A673 (cell line): ENCODE data around the gene SORCS3. TPM values are rescaled to one million over a fixed set of nuclear protein-coding genes. Genes with fewer than 3 reads are reported as not detected.

Source experiments
- BruUV-seq: library from RNA; stranded (reverse); fragments of 400-500 nt; replicated peaks from 2 replicates; lab custom pipeline; 2021; lab: Mats Ljungman, UMichigan
- CTCF ChIA-PET: fragments of 300-600 bp; sonication (Branson Sonifier 250); formaldehyde crosslinking; loops from one replicate; lab custom pipeline; 2022; ENCODE audit warnings: antibody characterized with exemption; lab: Charles Lee
- POLR2A ChIA-PET: fragments of 300-600 bp; sonication (Branson Sonifier 250); formaldehyde crosslinking; loops from one replicate; lab custom pipeline; 2022; ENCODE audit warnings: antibody characterized with exemption; ENCODE audit not compliant: low non-redundant PET; lab: Charles Lee
- DNase-seq: peaks from one replicate; pipeline ENCODE4 v3.0.0-alpha.2; 2015; ENCODE audit warnings: low spot score
- H3K27ac ChIP-seq: fragments of 200-600 bp; sonication (generic); 2 replicates; pipeline ENCODE4 v1.5.1; 2016; ENCODE audit warnings: mixed run types, low read depth, mild to moderate bottlenecking, mixed read lengths, antibody characterized with exemption, low read length; ENCODE audit not compliant: poor library complexity, severe bottlenecking
- H3K27me3 ChIP-seq: fragments of 200-600 bp; sonication (generic); replicated peaks from 2 replicates; pipeline ENCODE4 v1.6.1; 2017; ENCODE audit warnings: mixed run types, low read depth, mild to moderate bottlenecking, mixed read lengths, antibody characterized with exemption, low read length; ENCODE audit not compliant: insufficient read depth, poor library complexity
- H3K36me3 ChIP-seq: fragments of 200-600 bp; sonication (generic); 2 replicates; pipeline ENCODE4 v1.6.1; 2016; ENCODE audit warnings: mixed run types, mild to moderate bottlenecking, mixed read lengths, antibody characterized with exemption, low read length; ENCODE audit not compliant: insufficient read depth, poor library complexity, severe bottlenecking
- H3K4me1 ChIP-seq: fragments of 200-600 bp; sonication (generic); 2 replicates; pipeline ENCODE4 v1.6.1; 2017; ENCODE audit warnings: mixed run types, mild to moderate bottlenecking, mixed read lengths, antibody characterized with exemption, low read length; ENCODE audit not compliant: insufficient read depth, poor library complexity, severe bottlenecking
- H3K4me3 ChIP-seq: fragments of 200-600 bp; sonication (generic); 2 replicates; pipeline ENCODE4 v1.5.1; 2016; ENCODE audit warnings: low read depth, mixed run types, mild to moderate bottlenecking, mixed read lengths, low read length; ENCODE audit not compliant: poor library complexity, severe bottlenecking
- H3K9me3 ChIP-seq: fragments of 200-600 bp; sonication (generic); 2 replicates; pipeline ENCODE4 v1.6.1; 2016; ENCODE audit warnings: mixed run types, low read depth, mild to moderate bottlenecking, mixed read lengths, antibody characterized with exemption, low read length; ENCODE audit not compliant: poor library complexity, severe bottlenecking
- CTCF ChIP-seq: fragments of 300-800, 200-600 bp; sonication (generic); conservative IDR thresholded peaks from 2 replicates; pipeline ENCODE4 v1.5.1; 2017; ENCODE audit warnings: low read depth, mild to moderate bottlenecking, antibody characterized with exemption, low read length, moderate library complexity, mixed read lengths
- EZH2 ChIP-seq: fragments of 200-600 bp; sonication (generic); IDR thresholded peaks from 2 replicates; pipeline ENCODE4 v1.6.1; 2017; ENCODE audit warnings: borderline replicate concordance, low read depth, mild to moderate bottlenecking, mixed read lengths, antibody characterized with exemption, low read length; ENCODE audit not compliant: poor library complexity, severe bottlenecking
- intact Hi-C: fragments of 100-400 bp; cut with micrococcal nuclease; formaldehyde crosslinking; loops from one replicate; pipeline ENCODE4 v1.10.0; 2022; ENCODE audit not compliant: unreplicated experiment
- total RNA-seq: library from RNA; stranded (reverse); gene quantifications from 2 replicates; pipeline ENCODE4 v1.2.3, GENCODE V29; 2021

Gene SORCS3
- total RNA-seq, 1 experiment from 2014 or later, result not detected

- intact Hi-C loops, result no loop called here
- BruUV-seq, result no TSS peak
- DNase-seq, result no peak
- ChIA-PET CTCF (no interaction called here), POLR2A (no interaction called here)
- Histone ChIP-seq H3K36me3 (no peaks in the 10 kb centered on the region), H3K27me3 (peaks cover 50% of the 10 kb centered on the region), H3K4me3 (no peak overlapping the region), H3K27ac (no peak overlapping the region), H3K9me3 (no peaks in the 10 kb centered on the region), H3K4me1 (no peaks in the 10 kb centered on the region)
- TF ChIP-seq CTCF, result no peak
- TF ChIP-seq EZH2, result no peak
Observed at GRCh38 chr10:104791471-104791870, 150.4 kb downstream of the SORCS3 start.

GRCh38 chr10:104795411-104795810 is 154.3 kb downstream of the SORCS3 start:
- Histone ChIP-seq H3K9me3 (no peaks in the 10 kb centered on the region), H3K36me3 (no peaks in the 10 kb centered on the region), H3K4me1 (no peaks in the 10 kb centered on the region), H3K27ac (no peak overlapping the region), H3K27me3 (peaks cover 43% of the 10 kb centered on the region), H3K4me3 (no peak overlapping the region)
- TF ChIP-seq CTCF (no peak), EZH2 (no peak)
- DNase-seq, result no peak
- CTCF ChIA-PET, result no interaction called here
- intact Hi-C loops, result no loop called here
- POLR2A ChIA-PET, result no interaction called here
- no TSS peak for BruUV-seq

GRCh38 chr10:104796823-104797222 is 155.7 kb downstream of the SORCS3 start:
- POLR2A ChIA-PET, result no interaction called here
- TF ChIP-seq CTCF (no peak), EZH2 (no peak)
- Histone ChIP-seq H3K27me3 (peaks cover 45% of the 10 kb centered on the region), H3K36me3 (no peaks in the 10 kb centered on the region), H3K4me3 (no peak overlapping the region), H3K27ac (no peak overlapping the region), H3K9me3 (no peaks in the 10 kb centered on the region), H3K4me1 (no peaks in the 10 kb centered on the region)
- intact Hi-C loops, result no loop called here
- CTCF ChIA-PET, result no interaction called here
- BruUV-seq, result no TSS peak
- no peak for DNase-seq
